Lung microvascular endothelial cell (primary cell): Measurements from ENCODE around the gene ASPN. TPM values are rescaled to one million over a fixed set of nuclear protein-coding genes. Genes with fewer than 3 reads are reported as not detected.
"Not testable (repeated sequence)": the region's sequence is repeated elsewhere in the genome, so short reads cannot be mapped to it uniquely, and the experiment has no call there.

Experiments
- DNase-seq, 2 donors: peaks; one replicate each; pipeline versions ENCODE4 v3.0.0 to v3.0.0-alpha.2; 2010; ENCODE audit warnings: low read depth in 2 of 2
- total RNA-seq: library from RNA; depleted of rRNA; stranded (reverse); fragments of >200 nt; gene quantifications from 2 replicates; pipeline ENCODE4 v1.2.1, GENCODE V29; 2014

The ASPN gene
- total RNA-seq, 1 donor from 2014 or later: not detected

- DNase-seq: no peak
Measured at GRCh38 chr9:92422611-92423338, 59.5 kb downstream of the ASPN start.

- peak in 1 of 2 donors; percentile 14 for DNase-seq
Measured at GRCh38 chr9:92414566-92414965, 67.7 kb downstream of the ASPN start.

- not testable (repeated sequence) for DNase-seq
Measured at GRCh38 chr9:92411157-92411556, 71.1 kb downstream of the ASPN start.

GRCh38 chr9:92408747-92409478, 73.4 kb downstream of the ASPN start:
- no peak for DNase-seq

- DNase-seq: no peak
Measured at GRCh38 chr9:92407818-92408217, 74.5 kb downstream of the ASPN start.

- DNase-seq: peak in 1 of 2 donors; percentile 75
Measured at GRCh38 chr9:92406477-92406876, 75.8 kb downstream of the ASPN start.

Other genes starting within 250 kb of the ASPN start
- 88.3 and 110 TPM in 2 replicates for gene IARS1, start 188.8 kb downstream of the ASPN start, total RNA-seq
- gene NOL8, start 157.2 kb downstream of the ASPN start, total RNA-seq: 10.2 and 15.5 TPM in 2 replicates
- gene CENPP, start 156.6 kb downstream of the ASPN start, total RNA-seq: 1.6 and 2.0 TPM in 2 replicates
- not detected in 2 replicates for gene OGN, start 77.9 kb downstream of the ASPN start, total RNA-seq
- gene OMD, start 58.0 kb downstream of the ASPN start, total RNA-seq: not detected in 2 replicates
- gene ECM2, start 53.5 kb upstream of the ASPN start, total RNA-seq: not detected in 2 replicates
- gene IPPK, start 187.6 kb upstream of the ASPN start, total RNA-seq: 12.6 and 15.3 TPM in 2 replicates